Body of pancreas (tissue), 4 donors: ENCODE measurements around the gene MAML2.

Source experiments
- CTCF ChIP-seq, 7 experiments: fragments of 450-650 bp in 4 of 7; fragments of 200-600 bp in 3 of 7; sonication (generic) in 3 of 7; IDR thresholded peaks; one replicate each; pipeline ENCODE4 v1.5.1; 2016 to 2019; ENCODE audit warnings: antibody characterized with exemption in 7 of 7
- POLR2A ChIP-seq, 3 donors: fragments of 450-650 bp; IDR thresholded peaks; one replicate each; pipeline ENCODE4 v1.6.1; 2016; ENCODE audit warnings: antibody characterized with exemption in 3 of 3, mild to moderate bottlenecking in 2 of 3

- TF ChIP-seq CTCF (IDR thresholded peaks at IDR 0.05) (no peak), POLR2A (IDR thresholded peaks at IDR 0.05) (no peak)
Measured at GRCh38 chr11:96006037-96006436, 337.0 kb downstream of the MAML2 start.
